HL-60/S4 (cell line): Measurements from ENCODE around the gene CERS3.

Experiments
- in situ Hi-C: fragments of 300-500 bp; cut with MboI; formaldehyde crosslinking; loops from 2 replicates; pipeline ENCODE4 v1.14.3; 2022; ENCODE audit warnings: low sequenced_read_pairs

Gene CERS3

GRCh38 chr15:100531204-100531603 lies 2.5 kb upstream of the CERS3 start:
- in situ Hi-C loops: no loop called here

- in situ Hi-C loops: no loop called here
Observed at GRCh38 chr15:100529556-100529955, 806 bp upstream of the CERS3 start.

GRCh38 chr15:100526027-100526481 lies 2.7 kb downstream of the CERS3 start:
- in situ Hi-C loops: no loop called here

- in situ Hi-C loops: no loop called here
Observed at GRCh38 chr15:100525436-100525835, 3.3 kb downstream of the CERS3 start.

GRCh38 chr15:100524326-100524725 lies 4.4 kb downstream of the CERS3 start:
- in situ Hi-C loops: no loop called here

GRCh38 chr15:100521907-100522306 lies 6.8 kb downstream of the CERS3 start:
- in situ Hi-C loops: no loop called here

GRCh38 chr15:100520132-100520921 lies 8.4 kb downstream of the CERS3 start:
- in situ Hi-C loops: no loop called here

GRCh38 chr15:100517846-100518245 lies 10.9 kb downstream of the CERS3 start:
- in situ Hi-C loops: no loop called here

GRCh38 chr15:100516643-100517512 lies 11.9 kb downstream of the CERS3 start:
- in situ Hi-C loops: no loop called here

- in situ Hi-C loops: no loop called here
Observed at GRCh38 chr15:100515758-100516157, 13.0 kb downstream of the CERS3 start.

- in situ Hi-C loops: no loop called here
Observed at GRCh38 chr15:100508641-100509300, 20.0 kb downstream of the CERS3 start.

GRCh38 chr15:100502651-100503050 lies 26.1 kb downstream of the CERS3 start:
- in situ Hi-C loops: no loop called here

GRCh38 chr15:100501117-100501516 lies 27.6 kb downstream of the CERS3 start:
- in situ Hi-C loops: no loop called here

- in situ Hi-C loops: no loop called here
Observed at GRCh38 chr15:100500226-100500990, 28.3 kb downstream of the CERS3 start.

GRCh38 chr15:100495861-100496260 lies 32.9 kb downstream of the CERS3 start:
- in situ Hi-C loops: no loop called here

GRCh38 chr15:100493213-100493612 lies 35.5 kb downstream of the CERS3 start:
- in situ Hi-C loops: no loop called here

- in situ Hi-C loops: no loop called here
Observed at GRCh38 chr15:100484443-100484842, 44.3 kb downstream of the CERS3 start.

- in situ Hi-C loops: no loop called here
Observed at GRCh38 chr15:100483370-100483769, 45.4 kb downstream of the CERS3 start.

- in situ Hi-C loops: no loop called here
Observed at GRCh38 chr15:100476805-100477204, 51.9 kb downstream of the CERS3 start.

- in situ Hi-C loops: no loop called here
Observed at GRCh38 chr15:100472736-100473135, 56.0 kb downstream of the CERS3 start.

- in situ Hi-C loops: no loop called here
Observed at GRCh38 chr15:100471933-100472332, 56.8 kb downstream of the CERS3 start.
